Karpas-422 (cell line): ENCODE results near the gene SLC4A8. TPM values are rescaled to one million over a fixed set of nuclear protein-coding genes. Genes with fewer than 3 reads are reported as not detected.
A peak's percentile ranks its signal among the peaks of the same experiment; 100 is the strongest.

ENCODE experiments used
- DNase-seq: peaks from one replicate; pipeline ENCODE4 v3.0.0-alpha.2; 2015
- H2AFZ ChIP-seq: fragments of 200-600 bp; sonication (generic); 2 replicates; pipeline ENCODE4 v1.6.1; 2014; ENCODE audit warnings: antibody characterized with exemption, low read length, mixed read lengths
- H3K27ac ChIP-seq: fragments of 200-600 bp; sonication (generic); 2 replicates; pipeline ENCODE4 v1.5.1; 2014; ENCODE audit warnings: mild to moderate bottlenecking, low read length, moderate library complexity
- H3K27me3 ChIP-seq: fragments of 200-600 bp; sonication (generic); 2 replicates; pipeline ENCODE4 v1.6.1; 2014; ENCODE audit warnings: low read length, mixed read lengths
- H3K36me3 ChIP-seq: fragments of 200-600 bp; sonication (generic); 2 replicates; pipeline ENCODE4 v1.6.1; 2014; ENCODE audit warnings: low read length, mixed read lengths; ENCODE audit not compliant: insufficient read depth
- H3K4me1 ChIP-seq: fragments of 200-600 bp; sonication (generic); 2 replicates; pipeline ENCODE4 v1.6.1; 2014; ENCODE audit warnings: mild to moderate bottlenecking, low read length, mixed read lengths
- H3K4me2 ChIP-seq: fragments of 200-600 bp; sonication (generic); 2 replicates; pipeline ENCODE4 v1.6.1; 2014; ENCODE audit warnings: low read length, low read depth, mild to moderate bottlenecking; ENCODE audit not compliant: poor library complexity, severe bottlenecking
- H3K4me3 ChIP-seq: fragments of 200-600 bp; sonication (generic); 2 replicates; pipeline ENCODE4 v1.5.1; 2014; ENCODE audit warnings: mild to moderate bottlenecking, antibody characterized with exemption, low read length, mixed read lengths
- H3K79me2 ChIP-seq: fragments of 200-600 bp; sonication (generic); 2 replicates; pipeline ENCODE4 v1.6.1; 2014; ENCODE audit warnings: mild to moderate bottlenecking, low read length, mixed read lengths
- H3K9ac ChIP-seq: fragments of 200-600 bp; sonication (generic); 2 replicates; pipeline ENCODE4 v1.6.0; 2014; ENCODE audit warnings: low read length
- H3K9me2 ChIP-seq: fragments of 200-600 bp; sonication (generic), shearing (Covaris generic); replicated peaks from 2 replicates; pipeline ENCODE4 v1.6.0; 2014; ENCODE audit warnings: mild to moderate bottlenecking, low read length, moderate library complexity; ENCODE audit not compliant: insufficient read depth
- H3K9me3 ChIP-seq: fragments of 300-700, 200-600 bp; sonication (generic); 2 replicates; pipeline ENCODE4 v1.6.1; 2014; ENCODE audit warnings: low read length, mixed read lengths
- H4K20me1 ChIP-seq: fragments of 200-600 bp; sonication (generic); 2 replicates; pipeline ENCODE4 v1.6.1; 2014; ENCODE audit warnings: mild to moderate bottlenecking, antibody characterized with exemption, low read length, low read depth; ENCODE audit not compliant: insufficient read depth
- total RNA-seq: library from RNA; depleted of rRNA; stranded (reverse); fragments of >200 nt; shearing (Covaris generic); gene quantifications from 2 replicates; pipeline ENCODE4 v1.2.3, GENCODE V29; 2014; ENCODE audit warnings: low replicate concordance

The SLC4A8 gene
- total RNA-seq, 1 experiment from 2014 or later = 9.1 TPM

DNA sequence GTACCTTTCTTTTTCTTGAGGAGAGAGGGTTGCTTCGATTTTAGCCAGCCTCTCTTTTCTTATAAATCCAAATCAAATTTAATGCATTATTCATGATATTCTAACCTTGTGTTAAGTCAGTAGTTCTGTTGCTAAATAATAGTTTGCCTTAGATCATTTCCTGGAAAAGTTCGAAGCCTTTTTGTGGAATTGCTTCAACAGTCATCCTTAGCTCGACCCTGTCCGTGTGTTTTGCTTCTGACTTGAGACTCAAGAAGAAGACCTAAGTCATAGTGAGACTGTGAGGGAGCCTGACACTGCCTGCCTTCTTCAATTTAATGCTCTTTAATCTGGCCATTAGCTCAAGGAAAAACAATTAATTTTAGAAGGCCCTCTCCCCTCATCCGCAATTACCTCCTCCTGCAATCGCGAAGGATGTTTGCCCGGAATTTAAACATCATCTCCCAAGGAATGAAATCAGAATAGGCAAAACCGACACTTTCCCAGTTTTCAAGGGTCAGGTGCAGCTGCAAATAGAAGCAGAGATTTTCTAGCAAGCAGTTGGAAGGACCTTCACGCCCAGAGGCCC is 453 bp upstream of the SLC4A8 start:
- H3K27me3 ChIP-seq = no peaks in the 10 kb centered on the region
- peaks cover 16% of the 10 kb centered on the region for H3K4me1 ChIP-seq
- H3K9me3 ChIP-seq = no peaks in the 10 kb centered on the region
- no peak for DNase-seq
- no peak overlapping the region for H3K27ac ChIP-seq
- no peaks in the 10 kb centered on the region for H3K79me2 ChIP-seq
- no peaks in the 10 kb centered on the region for H3K9me2 ChIP-seq
- H3K9ac ChIP-seq = peak overlapping the region; percentile 68
- peak overlapping the region; percentile 64 for H3K4me3 ChIP-seq
- no peaks in the 10 kb centered on the region for H3K36me3 ChIP-seq
- H3K4me2 ChIP-seq = peak overlapping the region; percentile 65
- H4K20me1 ChIP-seq = peaks cover 2% of the 10 kb centered on the region; the same call in 1 of the 2 replicates
- H2AFZ ChIP-seq = peak overlapping the region; percentile 95; the same call in 1 of the 2 replicates

DNA sequence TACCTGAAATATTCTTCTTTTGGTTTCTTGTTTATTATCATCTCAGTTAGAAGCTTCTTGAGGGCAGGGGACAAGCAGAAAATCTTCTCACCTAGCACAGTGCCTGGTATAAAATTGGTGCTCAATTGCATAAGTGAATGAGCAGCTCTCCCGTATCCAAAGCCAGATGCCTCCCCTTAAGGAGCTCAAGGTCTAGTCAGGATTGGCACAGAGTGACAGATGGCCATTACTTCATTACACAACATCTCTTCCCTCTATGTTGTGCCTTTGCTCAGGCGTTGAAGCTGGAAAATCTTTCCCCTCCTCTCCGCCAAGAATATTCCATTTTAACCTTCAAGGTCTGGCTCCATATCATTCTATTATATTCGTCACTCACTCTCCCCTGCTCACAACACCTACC is 3.6 kb downstream of the SLC4A8 start:
- Histone ChIP-seq H3K4me2 (no peak overlapping the region), H3K27ac (no peak overlapping the region), H3K4me3 (no peak overlapping the region), H3K4me1 (peaks cover 16% of the 10 kb centered on the region), H3K9me2 (no peaks in the 10 kb centered on the region), H3K79me2 (no peaks in the 10 kb centered on the region), H2AFZ (no peak overlapping the region), H3K9ac (no peak overlapping the region), H4K20me1 (peaks cover 2% of the 10 kb centered on the region; the same call in 1 of the 2 replicates), H3K9me3 (no peaks in the 10 kb centered on the region), H3K27me3 (no peaks in the 10 kb centered on the region), H3K36me3 (no peaks in the 10 kb centered on the region)
- DNase-seq = no peak

DNA sequence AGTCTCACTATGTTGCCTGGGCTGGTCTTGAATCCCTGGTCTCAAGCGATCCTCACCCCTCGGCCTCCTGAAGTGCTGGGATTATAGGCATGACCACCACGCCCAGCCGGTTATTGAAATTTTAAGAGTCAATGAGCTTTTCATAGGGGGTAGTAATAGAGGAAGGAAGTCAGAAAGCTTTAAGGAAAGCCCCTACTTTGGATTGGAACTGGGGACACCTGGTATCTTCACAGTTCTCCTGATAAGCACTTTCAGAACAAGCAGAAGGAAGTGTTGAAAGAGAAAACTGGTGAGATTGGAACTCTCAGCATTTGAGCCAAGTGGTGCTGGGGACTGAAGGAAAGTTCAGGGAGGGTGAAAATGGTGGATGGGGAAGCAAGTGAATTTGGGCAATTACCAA is 5.1 kb downstream of the SLC4A8 start:
- H3K9ac ChIP-seq = no peak overlapping the region
- no peaks in the 10 kb centered on the region for H3K27me3 ChIP-seq
- H3K36me3 ChIP-seq = no peaks in the 10 kb centered on the region
- H3K4me2 ChIP-seq = no peak overlapping the region
- H2AFZ ChIP-seq = no peak overlapping the region
- H3K9me2 ChIP-seq = no peaks in the 10 kb centered on the region
- H3K4me1 ChIP-seq = peaks cover 8% of the 10 kb centered on the region
- no peaks in the 10 kb centered on the region for H3K9me3 ChIP-seq
- DNase-seq = no peak
- H3K79me2 ChIP-seq = no peaks in the 10 kb centered on the region
- H4K20me1 ChIP-seq = 0 out of 2 replicates have a peak, but pooled peaks cover 4% of the 10 kb centered on the region
- H3K4me3 ChIP-seq = no peak overlapping the region
- no peak overlapping the region for H3K27ac ChIP-seq

DNA sequence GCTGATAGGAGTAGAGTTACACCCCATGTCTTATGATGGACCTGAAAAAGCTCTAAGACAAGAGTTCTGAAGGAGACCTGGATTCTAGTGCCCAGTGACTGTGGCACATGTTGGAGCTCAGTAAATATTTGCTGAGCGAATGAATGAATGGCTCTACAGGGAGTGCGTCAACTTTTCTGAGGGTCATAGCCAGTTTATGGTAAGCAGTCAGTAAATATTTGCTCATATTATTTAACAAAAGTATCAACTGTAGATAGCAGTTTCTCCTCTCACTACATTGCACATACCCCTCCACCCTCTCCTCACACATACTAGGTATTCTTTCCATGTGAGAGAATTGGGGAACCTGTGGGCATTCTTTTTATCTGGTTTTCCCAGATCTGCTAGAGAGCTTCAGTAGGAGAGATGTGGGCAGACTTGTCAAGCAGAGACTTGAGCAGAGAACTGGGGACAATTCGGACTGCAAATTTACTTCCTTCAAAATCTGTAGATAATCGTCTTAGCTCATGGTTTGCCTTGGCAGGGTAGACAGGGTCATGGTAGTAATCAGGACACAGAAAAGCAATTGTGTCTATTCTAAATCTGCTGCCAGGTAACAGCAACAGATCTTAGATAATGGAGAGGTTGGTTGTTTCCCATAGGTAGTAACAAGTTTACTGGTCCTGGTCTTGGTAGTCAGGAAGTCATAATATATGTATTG is 5.7 kb downstream of the SLC4A8 start:
- DNase-seq = peak; percentile 23
- Histone ChIP-seq H3K9ac (no peak overlapping the region), H4K20me1 (0 out of 2 replicates have a peak, but pooled peaks cover 4% of the 10 kb centered on the region), H2AFZ (no peak overlapping the region), H3K4me1 (peaks cover 3% of the 10 kb centered on the region), H3K4me2 (no peak overlapping the region), H3K79me2 (no peaks in the 10 kb centered on the region), H3K9me2 (no peaks in the 10 kb centered on the region), H3K36me3 (no peaks in the 10 kb centered on the region), H3K9me3 (no peaks in the 10 kb centered on the region), H3K4me3 (no peak overlapping the region), H3K27ac (no peak overlapping the region), H3K27me3 (no peaks in the 10 kb centered on the region)

DNA sequence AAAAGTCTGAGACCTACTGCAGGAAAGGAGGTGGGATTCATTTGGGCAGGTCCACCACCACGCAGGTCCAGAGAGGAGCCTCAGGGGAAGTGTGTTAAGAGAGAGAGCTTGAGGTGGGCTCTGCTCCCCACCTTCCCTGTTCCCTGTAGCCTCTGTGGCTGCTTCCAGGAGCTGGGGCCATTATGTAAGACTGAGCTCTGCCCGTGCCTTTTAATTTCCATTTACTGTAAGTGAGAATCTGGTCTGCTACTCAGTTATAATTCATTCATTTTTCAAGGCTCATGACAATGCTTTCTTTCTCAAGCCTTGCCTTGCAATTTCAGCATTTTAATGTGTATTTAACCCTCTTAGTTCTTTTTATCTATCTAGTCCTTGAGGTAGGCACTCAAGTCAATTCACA is 8.3 kb downstream of the SLC4A8 start:
- no peak overlapping the region for H3K4me3 ChIP-seq
- H3K79me2 ChIP-seq = no peaks in the 10 kb centered on the region
- peak; percentile 22 for DNase-seq
- H3K9ac ChIP-seq = no peak overlapping the region
- H3K36me3 ChIP-seq = no peaks in the 10 kb centered on the region
- H3K27me3 ChIP-seq = no peaks in the 10 kb centered on the region
- 0 out of 2 replicates have a peak, but pooled peaks cover 4% of the 10 kb centered on the region for H4K20me1 ChIP-seq
- no peak overlapping the region for H3K27ac ChIP-seq
- H3K9me2 ChIP-seq = no peaks in the 10 kb centered on the region
- H3K4me2 ChIP-seq = no peak overlapping the region
- no peaks in the 10 kb centered on the region for H3K4me1 ChIP-seq
- no peaks in the 10 kb centered on the region for H3K9me3 ChIP-seq
- no peak overlapping the region for H2AFZ ChIP-seq

DNA sequence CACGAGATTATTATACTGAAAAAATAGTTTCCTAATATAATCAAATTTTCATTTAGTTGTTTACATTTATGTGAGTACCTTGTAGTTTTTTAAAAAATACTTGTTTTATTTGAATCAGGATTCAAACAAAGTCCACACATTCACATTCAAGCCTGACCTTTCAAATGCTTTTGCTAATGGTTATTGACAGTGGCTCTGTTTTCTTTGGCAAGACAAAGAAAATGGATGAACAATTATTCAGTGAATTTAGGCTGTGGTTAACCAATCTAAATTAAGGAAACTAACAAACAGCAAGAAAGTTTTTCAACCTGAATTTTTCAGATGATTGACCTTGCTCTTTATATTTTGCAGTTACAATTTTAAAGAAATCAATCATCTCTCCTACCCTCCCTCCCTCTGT is 9.7 kb downstream of the SLC4A8 start:
- DNase-seq = peak; percentile 20
- Histone ChIP-seq H3K4me2 (no peak overlapping the region), H4K20me1 (0 out of 2 replicates have a peak, but pooled peaks cover 4% of the 10 kb centered on the region), H3K9me2 (no peaks in the 10 kb centered on the region), H3K27ac (no peak overlapping the region), H3K27me3 (no peaks in the 10 kb centered on the region), H3K9ac (no peak overlapping the region), H3K4me1 (no peaks in the 10 kb centered on the region), H3K4me3 (no peak overlapping the region), H3K79me2 (no peaks in the 10 kb centered on the region), H3K36me3 (no peaks in the 10 kb centered on the region), H3K9me3 (no peaks in the 10 kb centered on the region), H2AFZ (no peak overlapping the region)

DNA sequence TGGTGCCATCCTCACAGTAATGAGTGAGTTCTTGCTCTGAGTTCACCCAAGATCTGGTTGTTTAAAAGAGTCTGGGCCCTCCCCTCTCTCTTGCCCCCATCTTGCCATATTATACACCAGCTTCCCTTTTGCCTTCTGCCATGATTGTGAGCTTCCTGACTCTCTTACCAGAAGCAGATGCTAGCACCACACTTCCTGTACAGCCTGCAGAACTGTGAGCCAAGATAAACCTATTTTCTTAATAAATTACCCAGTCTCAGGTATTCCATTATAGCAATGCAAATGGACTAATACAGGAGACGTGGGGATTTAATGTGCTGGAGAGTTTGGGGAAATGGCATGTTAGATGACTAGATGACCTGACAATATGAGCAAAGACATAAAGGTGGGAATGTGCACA is 12.8 kb downstream of the SLC4A8 start:
- 0 out of 2 replicates have a peak, but pooled peaks cover 4% of the 10 kb centered on the region for H4K20me1 ChIP-seq
- H3K4me1 ChIP-seq = no peaks in the 10 kb centered on the region
- H3K9me3 ChIP-seq = no peaks in the 10 kb centered on the region
- H3K4me2 ChIP-seq = no peak overlapping the region
- no peaks in the 10 kb centered on the region for H3K9me2 ChIP-seq
- no peak for DNase-seq
- H3K36me3 ChIP-seq = no peaks in the 10 kb centered on the region
- no peak overlapping the region for H3K9ac ChIP-seq
- no peaks in the 10 kb centered on the region for H3K79me2 ChIP-seq
- H3K27ac ChIP-seq = no peak overlapping the region
- H2AFZ ChIP-seq = no peak overlapping the region
- no peak overlapping the region for H3K4me3 ChIP-seq
- H3K27me3 ChIP-seq = no peaks in the 10 kb centered on the region

DNA sequence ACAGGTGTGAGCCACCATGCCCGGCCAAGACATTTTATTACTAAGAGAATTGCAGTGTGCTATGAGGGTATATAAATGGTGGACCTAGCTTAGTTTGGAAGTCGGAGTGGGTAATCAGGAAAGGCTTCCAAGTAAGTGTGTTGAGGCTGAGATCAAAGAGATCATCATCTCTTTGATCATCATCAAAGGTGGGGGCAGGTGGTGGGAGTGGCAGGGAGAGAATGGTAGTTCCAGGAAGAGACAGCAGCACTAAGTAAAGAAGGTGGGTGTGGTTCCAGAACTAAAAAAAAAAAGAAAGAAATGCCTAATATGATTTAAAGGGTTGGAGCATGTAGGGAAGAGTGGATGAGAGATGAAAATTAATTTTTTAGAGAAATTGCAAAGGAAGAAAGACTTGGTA is 14.7 kb downstream of the SLC4A8 start:
- no peaks in the 10 kb centered on the region for H3K36me3 ChIP-seq
- H3K4me2 ChIP-seq = no peak overlapping the region
- H3K9me3 ChIP-seq = no peaks in the 10 kb centered on the region
- H3K9ac ChIP-seq = no peak overlapping the region
- H4K20me1 ChIP-seq = no peaks in the 10 kb centered on the region
- no peak overlapping the region for H3K4me3 ChIP-seq
- no peaks in the 10 kb centered on the region for H3K79me2 ChIP-seq
- H3K9me2 ChIP-seq = no peaks in the 10 kb centered on the region
- no peak for DNase-seq
- no peaks in the 10 kb centered on the region for H3K27me3 ChIP-seq
- no peak overlapping the region for H2AFZ ChIP-seq
- H3K4me1 ChIP-seq = no peaks in the 10 kb centered on the region
- no peak overlapping the region for H3K27ac ChIP-seq
